ENCODE data around the gene POGK. TPM values are rescaled to one million over a fixed set of nuclear protein-coding genes. Genes with fewer than 3 reads are reported as not detected.

The POGK gene
- total and polyA plus RNA-seq, 9 of the 15 experiments (the other 6 are each of a cell fraction or from before 2014, with no cell fraction given), result 6.1 to 44.5 (median 24.3) TPM

- TF ChIP-seq TEAD4 (IDR thresholded peaks at IDR 0.05; ENCODE audit: low read length) (peak; percentile 88), TEAD4 (CRISPR knock-in tag; IDR thresholded peaks at IDR 0.05; ENCODE audit: borderline replicate concordance) (no peak), E2F6 (IDR thresholded peaks at IDR 0.05; ENCODE audit: borderline replicate concordance in 1 of 2, extremely low read depth in 1 of 2, insufficient read depth in 1 of 2, insufficient read length in 1 of 2, low read depth in 1 of 2, low read length in 1 of 2, poor library complexity in 1 of 2, severe bottlenecking in 1 of 2) (no peak), ZSCAN32 (CRISPR knock-in tag; IDR thresholded peaks at IDR 0.05) (no peak), ZNF395 (CRISPR knock-in tag; IDR thresholded peaks at IDR 0.05) (no peak), CBX3 (IDR thresholded peaks at IDR 0.05; ENCODE audit: borderline replicate concordance in 1 of 2, low read length in 2 of 2) (0 out of 3 replicates have a peak, but pooled peaks of 1 of the 2 experiments have one; percentile 45), POLR2H (tag; IDR thresholded peaks at IDR 0.05; ENCODE audit: low read depth) (no peak), SRSF3 (IDR thresholded peaks at IDR 0.05; ENCODE audit: insufficient read depth, low read length) (no peak), ZBTB2 (IDR thresholded peaks at IDR 0.05) (no peak), OTX1 (CRISPR knock-in tag; IDR thresholded peaks at IDR 0.05) (no peak), ZC3H8 (IDR thresholded peaks at IDR 0.05) (no peak), PTTG1 (tag; IDR thresholded peaks at IDR 0.05; ENCODE audit: low read depth) (no peak), EP300 (IDR thresholded peaks at IDR 0.05; ENCODE audit: low read length) (peak; percentile 80), MAFF (IDR thresholded peaks at IDR 0.05; ENCODE audit: low read length) (no peak), RCOR1 (IDR thresholded peaks at IDR 0.05; ENCODE audit: borderline replicate concordance in 1 of 2, low read depth in 2 of 2, low read length in 2 of 2) (peak in 1 of 2 experiments; percentile 82; a peak in 2 of 4 replicates), FIP1L1 (IDR thresholded peaks at IDR 0.05; ENCODE audit: low read depth, low read length, poor library complexity, severe bottlenecking) (no peak), CSDE1 (IDR thresholded peaks at IDR 0.05) (no peak), ZNF764 (CRISPR knock-in tag; IDR thresholded peaks at IDR 0.05; ENCODE audit: low read depth) (no peak), XRCC4 (IDR thresholded peaks at IDR 0.05; ENCODE audit: extremely low read depth, insufficient read depth, insufficient read length) (no peak), TFAM (CRISPR knock-in tag; conservative IDR thresholded peaks at IDR 0.05) (no peak), ZNF780A (CRISPR knock-in tag; IDR thresholded peaks at IDR 0.05) (no peak)
- TF ChIP-seq, protein P1, sequence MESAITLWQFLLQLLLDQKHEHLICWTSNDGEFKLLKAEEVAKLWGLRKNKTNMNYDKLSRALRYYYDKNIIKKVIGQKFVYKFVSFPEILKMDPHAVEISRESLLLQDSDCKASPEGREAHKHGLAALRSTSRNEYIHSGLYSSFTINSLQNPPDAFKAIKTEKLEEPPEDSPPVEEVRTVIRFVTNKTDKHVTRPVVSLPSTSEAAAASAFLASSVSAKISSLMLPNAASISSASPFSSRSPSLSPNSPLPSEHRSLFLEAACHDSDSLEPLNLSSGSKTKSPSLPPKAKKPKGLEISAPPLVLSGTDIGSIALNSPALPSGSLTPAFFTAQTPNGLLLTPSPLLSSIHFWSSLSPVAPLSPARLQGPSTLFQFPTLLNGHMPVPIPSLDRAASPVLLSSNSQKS (CRISPR knock-in tag; IDR thresholded peaks at IDR 0.05), result no peak
Measured at GRCh38 chr1:166840309-166841274, 1.3 kb downstream of the POGK start (continued).
